Activated naive CD4-positive, alpha-beta T cell treated with anti-CD3 and anti-CD28 coated beads, Interleukin-2, amount 50 U/mL, for 24 hours (primary cell): Measurements from ENCODE around the gene PMEPA1.

Source experiments
- H3K27ac Mint-ChIP-seq: one replicate; pipeline ENCODE4 v1.8.0; 2021; ENCODE audit warnings: mild to moderate bottlenecking, mixed read lengths
- H3K27me3 Mint-ChIP-seq: one replicate; pipeline ENCODE4 v1.8.0; 2021; ENCODE audit warnings: mixed read lengths
- H3K36me3 Mint-ChIP-seq: one replicate; pipeline ENCODE4 v1.8.0; 2021; ENCODE audit warnings: mixed read lengths
- H3K4me1 Mint-ChIP-seq: one replicate; pipeline ENCODE4 v1.8.0; 2021; ENCODE audit warnings: mixed read lengths
- H3K4me3 Mint-ChIP-seq: one replicate; pipeline ENCODE4 v1.8.0; 2021; ENCODE audit warnings: mild to moderate bottlenecking, mixed read lengths
- H3K9me3 Mint-ChIP-seq: one replicate; pipeline ENCODE4 v1.8.0; 2021; ENCODE audit warnings: mixed read lengths

Gene PMEPA1, protein sequence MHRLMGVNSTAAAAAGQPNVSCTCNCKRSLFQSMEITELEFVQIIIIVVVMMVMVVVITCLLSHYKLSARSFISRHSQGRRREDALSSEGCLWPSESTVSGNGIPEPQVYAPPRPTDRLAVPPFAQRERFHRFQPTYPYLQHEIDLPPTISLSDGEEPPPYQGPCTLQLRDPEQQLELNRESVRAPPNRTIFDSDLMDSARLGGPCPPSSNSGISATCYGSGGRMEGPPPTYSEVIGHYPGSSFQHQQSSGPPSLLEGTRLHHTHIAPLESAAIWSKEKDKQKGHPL

GRCh38 chr20:57709823-57710799, at the start of gene PMEPA1:
PMEPA1 (minus strand) TSS chr20:57710015; CDS start chr20:57709582, 433 bp downstream.
- Mint-ChIP-seq H3K36me3 (no peaks in the 10 kb centered on the region), H3K27ac (peak within 1 kb of the TSS; percentile 91)

GRCh38 chr20:57757767-57758166, 48.0 kb upstream of the PMEPA1 start:
- Mint-ChIP-seq H3K9me3 (no peaks in the 10 kb centered on the region), H3K27ac (no peak overlapping the region), H3K4me1 (no peaks in the 10 kb centered on the region), H3K36me3 (no peaks in the 10 kb centered on the region), H3K4me3 (no peak overlapping the region), H3K27me3 (peaks cover 6% of the 10 kb centered on the region)

More at GRCh38 chr20:57709823-57710799, at the start of gene PMEPA1:
- Mint-ChIP-seq H3K4me1 (peaks cover 44% of the 10 kb centered on the region), H3K4me3 (peak within 1 kb of the TSS; percentile 91), H3K27me3 (no peaks in the 10 kb centered on the region), H3K9me3 (no peaks in the 10 kb centered on the region)

DNA sequence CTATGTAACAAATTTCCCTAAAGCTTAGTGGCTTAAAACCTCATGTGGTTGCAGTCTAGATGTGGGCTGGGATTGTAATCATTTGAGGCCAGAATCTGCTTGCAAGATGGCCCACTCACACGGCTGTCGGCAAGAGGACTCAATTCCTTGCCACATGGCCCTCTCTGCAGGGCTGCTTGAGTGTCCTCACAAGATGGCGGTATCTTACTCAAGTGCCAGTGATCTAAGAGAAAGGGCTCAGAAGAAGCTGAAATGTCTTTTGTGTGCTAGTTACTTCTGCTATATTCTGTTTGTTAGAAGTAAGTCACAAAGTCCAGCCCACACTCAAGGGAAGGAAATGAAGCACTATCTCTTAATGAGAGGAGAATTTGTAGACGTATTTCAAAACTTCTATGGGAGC, 47.1 kb upstream of the PMEPA1 start:
- H3K27ac Mint-ChIP-seq: no peak overlapping the region
- H3K4me1 Mint-ChIP-seq: no peaks in the 10 kb centered on the region

GRCh38 chr20:57756213-57756612, 46.4 kb upstream of the PMEPA1 start:
- peaks cover 7% of the 10 kb centered on the region for H3K27me3 Mint-ChIP-seq
- no peaks in the 10 kb centered on the region for H3K9me3 Mint-ChIP-seq
- H3K4me1 Mint-ChIP-seq: no peaks in the 10 kb centered on the region
- no peak overlapping the region for H3K27ac Mint-ChIP-seq
- H3K4me3 Mint-ChIP-seq: no peak overlapping the region
- H3K36me3 Mint-ChIP-seq: no peaks in the 10 kb centered on the region

More for the DNA sequence above, 47.1 kb upstream of the PMEPA1 start:
- H3K4me3 Mint-ChIP-seq: no peak overlapping the region
- peaks cover 7% of the 10 kb centered on the region for H3K27me3 Mint-ChIP-seq
- no peaks in the 10 kb centered on the region for H3K9me3 Mint-ChIP-seq
- no peaks in the 10 kb centered on the region for H3K36me3 Mint-ChIP-seq

- H3K36me3 Mint-ChIP-seq: no peaks in the 10 kb centered on the region
- no peak overlapping the region for H3K4me3 Mint-ChIP-seq
- H3K4me1 Mint-ChIP-seq: no peaks in the 10 kb centered on the region
- no peak overlapping the region for H3K27ac Mint-ChIP-seq
- H3K27me3 Mint-ChIP-seq: peaks cover 7% of the 10 kb centered on the region
- no peaks in the 10 kb centered on the region for H3K9me3 Mint-ChIP-seq
Observed at GRCh38 chr20:57755609-57756008, 45.8 kb upstream of the PMEPA1 start.

DNA sequence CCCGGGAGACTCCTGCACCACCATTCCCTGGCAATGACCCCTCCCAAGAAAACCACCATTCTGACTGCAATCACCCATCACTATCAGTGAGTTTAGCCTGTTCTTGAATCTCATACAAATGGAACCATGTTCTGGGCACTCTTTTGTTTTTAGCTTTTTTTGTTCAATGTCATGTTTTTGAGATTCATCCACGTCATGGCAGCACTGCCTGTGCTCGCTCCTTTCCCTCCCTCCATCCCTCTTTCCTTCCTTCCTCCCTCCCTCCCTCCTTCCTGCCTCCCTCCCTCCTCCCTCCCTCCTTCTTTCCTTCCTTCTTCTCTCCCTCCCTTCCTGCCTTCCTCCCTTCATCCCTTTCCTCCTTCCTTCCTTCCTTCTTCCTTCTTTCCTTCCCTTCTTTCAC, 44.4 kb upstream of the PMEPA1 start:
- H3K27ac Mint-ChIP-seq: no peak overlapping the region
- H3K4me1 Mint-ChIP-seq: peaks cover 3% of the 10 kb centered on the region
- H3K36me3 Mint-ChIP-seq: no peaks in the 10 kb centered on the region
- H3K4me3 Mint-ChIP-seq: no peak overlapping the region
- peaks cover 6% of the 10 kb centered on the region for H3K27me3 Mint-ChIP-seq
- H3K9me3 Mint-ChIP-seq: no peaks in the 10 kb centered on the region

- Mint-ChIP-seq H3K4me1 (peaks cover 9% of the 10 kb centered on the region), H3K4me3 (no peak overlapping the region), H3K9me3 (no peaks in the 10 kb centered on the region), H3K27ac (no peak overlapping the region), H3K36me3 (no peaks in the 10 kb centered on the region), H3K27me3 (peaks cover 7% of the 10 kb centered on the region)
Observed at GRCh38 chr20:57753332-57754164, 43.7 kb upstream of the PMEPA1 start.

DNA sequence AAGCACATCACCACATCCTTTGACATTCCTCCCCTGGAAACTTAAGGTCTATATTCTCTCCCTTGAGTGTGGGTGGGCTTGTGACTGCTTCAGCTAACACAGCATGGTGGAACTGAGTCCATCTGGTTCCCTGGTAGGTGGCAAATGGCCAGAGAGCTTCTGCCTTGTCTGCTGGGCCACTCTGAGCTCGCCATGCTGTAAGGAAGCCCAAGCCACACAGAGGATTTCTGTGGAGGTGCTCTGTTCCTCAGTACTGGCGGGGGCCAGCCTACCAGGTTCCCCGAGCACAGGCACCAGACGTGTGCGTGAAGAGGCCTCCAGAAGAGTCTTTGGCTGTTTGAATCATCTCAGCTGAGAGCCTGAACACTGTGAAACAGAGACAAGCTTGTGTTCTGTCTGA, 41.6 kb upstream of the PMEPA1 start:
- Mint-ChIP-seq H3K4me1 (peaks cover 15% of the 10 kb centered on the region), H3K4me3 (no peak overlapping the region), H3K27me3 (peaks cover 10% of the 10 kb centered on the region), H3K36me3 (no peaks in the 10 kb centered on the region), H3K9me3 (no peaks in the 10 kb centered on the region), H3K27ac (no peak overlapping the region)

DNA sequence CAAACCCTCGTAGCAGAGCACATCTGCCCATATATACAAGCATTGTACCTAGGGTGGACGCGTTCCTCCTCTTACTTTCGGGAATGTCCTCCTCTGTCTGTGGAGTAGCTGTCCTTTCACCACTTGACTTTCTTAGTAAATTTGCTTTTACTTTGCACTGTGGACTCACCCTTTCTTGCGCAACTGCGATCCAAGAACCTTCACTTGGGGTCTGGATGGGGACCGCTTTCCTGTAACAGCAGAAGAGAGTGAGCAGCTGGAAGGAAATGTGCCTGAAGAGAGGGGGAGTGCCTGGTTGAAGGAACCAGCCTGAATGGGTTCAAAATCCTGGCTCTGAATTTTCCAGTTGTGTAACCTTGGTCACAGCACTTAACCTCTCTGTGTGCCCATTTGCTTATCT, 40.1 kb upstream of the PMEPA1 start:
- H3K4me1 Mint-ChIP-seq: peaks cover 15% of the 10 kb centered on the region
- no peak overlapping the region for H3K4me3 Mint-ChIP-seq
- H3K27me3 Mint-ChIP-seq: peaks cover 10% of the 10 kb centered on the region
- no peak overlapping the region for H3K27ac Mint-ChIP-seq
- no peaks in the 10 kb centered on the region for H3K9me3 Mint-ChIP-seq
- no peaks in the 10 kb centered on the region for H3K36me3 Mint-ChIP-seq

DNA sequence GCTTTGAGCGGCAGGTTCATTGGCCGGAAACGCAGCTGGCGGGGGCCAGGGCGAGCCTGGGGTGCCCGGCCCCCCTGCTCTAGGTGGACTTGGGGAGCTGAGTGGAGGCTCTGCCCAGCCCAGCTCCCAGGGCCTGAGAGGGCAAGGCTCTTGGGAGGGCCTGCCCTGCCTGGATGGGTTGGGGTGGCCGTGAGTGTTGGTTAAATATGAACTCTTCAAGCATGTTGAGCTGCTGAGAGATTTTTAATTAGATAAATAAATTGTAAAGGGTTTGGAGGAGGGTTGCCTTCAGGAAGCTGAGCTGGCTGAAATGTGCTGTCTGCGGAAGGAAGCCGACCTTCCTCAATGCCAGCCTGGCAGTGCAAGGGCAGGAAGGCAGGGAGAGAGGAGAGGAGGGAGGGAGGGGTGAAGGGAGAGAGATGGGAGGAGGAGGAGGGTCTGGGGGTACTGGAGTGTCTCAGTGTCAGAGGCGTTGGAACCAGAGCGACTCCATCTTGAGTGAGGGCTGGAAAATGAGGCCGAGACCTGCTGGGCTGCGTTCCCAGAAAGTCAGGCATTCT, 39.4 kb upstream of the PMEPA1 start:
- H3K27ac Mint-ChIP-seq: no peak overlapping the region
- no peaks in the 10 kb centered on the region for H3K9me3 Mint-ChIP-seq
- H3K4me3 Mint-ChIP-seq: peak overlapping the region; percentile 83
- H3K27me3 Mint-ChIP-seq: peaks cover 8% of the 10 kb centered on the region
- H3K36me3 Mint-ChIP-seq: no peaks in the 10 kb centered on the region
- H3K4me1 Mint-ChIP-seq: peaks cover 15% of the 10 kb centered on the region

DNA sequence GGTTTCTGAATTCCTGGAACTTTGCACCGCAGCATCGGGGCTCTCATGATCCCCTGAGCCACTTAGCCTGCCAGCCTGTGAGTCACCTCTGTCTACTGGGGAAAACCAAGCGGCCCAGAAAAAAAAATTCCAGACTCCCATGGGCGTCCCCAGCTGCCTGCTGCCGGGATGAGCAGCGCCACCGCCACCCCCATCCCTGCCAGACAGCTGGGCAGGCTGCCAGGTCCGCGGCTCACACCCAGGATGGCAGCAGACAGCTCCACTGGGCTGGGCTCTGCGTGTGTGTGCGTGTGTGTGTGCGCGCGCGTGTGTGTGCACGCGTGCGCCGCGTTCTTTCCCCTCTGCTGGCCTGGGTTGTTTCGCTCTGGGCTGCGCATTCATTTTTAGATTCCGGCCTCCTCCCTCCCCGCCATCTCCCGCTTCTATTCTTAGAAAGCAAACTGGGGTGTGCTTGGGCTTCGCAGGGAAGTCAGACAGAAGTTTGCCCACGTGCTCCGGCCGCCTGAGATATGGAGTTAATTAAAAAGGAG, 38.9 kb upstream of the PMEPA1 start:
- H3K27me3 Mint-ChIP-seq: peaks cover 8% of the 10 kb centered on the region
- peak overlapping the region; percentile 12 for H3K27ac Mint-ChIP-seq

DNA sequence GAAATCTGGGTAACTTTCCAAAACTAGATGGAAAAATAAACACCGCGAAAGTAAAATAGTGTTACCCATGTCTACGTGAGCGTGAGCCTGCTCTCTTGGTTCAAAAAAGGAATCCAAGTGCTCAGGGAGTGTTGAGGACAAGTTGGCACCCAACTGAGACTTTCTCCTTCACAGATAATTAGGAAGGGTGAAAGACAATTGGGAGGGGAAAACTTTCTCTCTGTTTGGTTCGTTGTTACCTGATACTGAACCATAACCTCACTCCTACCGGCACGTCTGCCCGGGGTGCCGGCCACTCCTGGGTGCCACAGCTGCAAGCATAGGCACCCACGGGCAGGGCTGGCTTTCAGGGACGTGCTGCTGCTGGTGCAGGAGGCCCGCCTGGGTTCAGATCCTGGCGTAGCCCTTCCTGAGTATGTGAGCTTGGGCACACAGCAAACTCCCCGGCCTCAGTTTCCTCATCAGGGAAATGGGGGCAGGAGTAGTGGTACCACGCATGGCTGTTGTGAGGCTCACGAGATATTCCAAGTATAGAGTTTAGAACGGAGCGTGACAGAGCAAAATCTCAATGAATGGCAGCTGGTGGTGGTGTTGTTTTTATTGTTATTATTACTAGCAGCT, 38.2 kb upstream of the PMEPA1 start:
- H3K9me3 Mint-ChIP-seq: no peaks in the 10 kb centered on the region
- peak overlapping the region; percentile 23 for H3K4me3 Mint-ChIP-seq
- H3K27me3 Mint-ChIP-seq: peaks cover 6% of the 10 kb centered on the region
- H3K36me3 Mint-ChIP-seq: no peaks in the 10 kb centered on the region
- no peak overlapping the region for H3K27ac Mint-ChIP-seq
- peaks cover 15% of the 10 kb centered on the region for H3K4me1 Mint-ChIP-seq

More for the DNA sequence above, 38.9 kb upstream of the PMEPA1 start:
- Mint-ChIP-seq H3K9me3 (no peaks in the 10 kb centered on the region), H3K36me3 (no peaks in the 10 kb centered on the region), H3K4me1 (peaks cover 15% of the 10 kb centered on the region), H3K4me3 (peak overlapping the region; percentile 83)

DNA sequence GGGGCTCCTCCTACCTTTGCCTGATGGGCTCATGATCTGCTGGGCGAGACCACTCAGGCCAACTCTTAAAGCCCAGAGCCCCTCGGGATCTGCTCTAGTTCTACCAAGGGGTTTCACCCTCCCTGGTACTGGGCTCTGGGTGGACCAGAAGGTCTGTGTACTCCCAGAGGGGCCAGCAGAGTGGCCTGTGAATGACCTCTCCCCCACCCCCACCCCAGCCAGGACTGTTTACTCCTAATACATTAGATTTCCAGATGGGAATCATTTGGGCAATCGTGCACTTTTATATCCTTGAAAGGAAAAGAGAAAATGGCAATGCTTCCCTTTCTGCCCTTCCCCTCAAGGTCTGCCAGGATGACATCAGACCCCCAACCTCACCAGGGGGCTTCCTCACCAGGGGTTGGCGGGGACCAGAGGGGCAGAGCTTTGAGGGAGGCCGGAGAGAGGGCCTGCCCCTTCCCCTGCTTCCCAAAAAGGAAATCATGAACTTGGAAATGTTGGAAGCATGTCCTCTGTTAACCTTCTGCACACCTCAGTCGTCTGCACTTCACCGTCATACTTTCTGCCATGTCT, 37.1 kb upstream of the PMEPA1 start:
- H3K36me3 Mint-ChIP-seq: no peaks in the 10 kb centered on the region
- H3K27ac Mint-ChIP-seq: no peak overlapping the region
- peaks cover 15% of the 10 kb centered on the region for H3K4me1 Mint-ChIP-seq
- no peak overlapping the region for H3K4me3 Mint-ChIP-seq
- no peaks in the 10 kb centered on the region for H3K9me3 Mint-ChIP-seq
- H3K27me3 Mint-ChIP-seq: peaks cover 7% of the 10 kb centered on the region

DNA sequence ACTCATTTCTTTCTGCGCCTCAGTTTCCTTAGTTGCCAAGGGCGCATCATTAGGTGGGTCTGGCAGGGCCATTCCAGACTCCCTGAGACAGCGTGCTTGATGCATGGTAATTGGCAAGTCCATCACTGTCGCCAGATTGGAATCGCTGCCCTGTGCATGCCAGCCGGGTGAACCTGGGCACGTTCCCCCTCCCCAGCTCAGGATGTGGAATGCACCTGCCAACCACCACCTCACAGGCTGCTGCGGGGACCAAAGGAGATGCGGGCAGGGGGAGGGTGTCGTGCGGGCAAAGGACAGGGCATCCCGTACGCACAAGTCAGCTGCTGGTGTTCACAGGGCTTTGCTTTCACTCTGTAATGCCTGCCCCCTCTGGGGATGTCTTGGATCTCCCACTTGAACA, 36.4 kb upstream of the PMEPA1 start:
- H3K4me3 Mint-ChIP-seq: no peak overlapping the region
- H3K36me3 Mint-ChIP-seq: no peaks in the 10 kb centered on the region
- peaks cover 15% of the 10 kb centered on the region for H3K4me1 Mint-ChIP-seq
- H3K9me3 Mint-ChIP-seq: no peaks in the 10 kb centered on the region
- no peak overlapping the region for H3K27ac Mint-ChIP-seq
- H3K27me3 Mint-ChIP-seq: peaks cover 7% of the 10 kb centered on the region
